B cell (primary cell): Measurements from ENCODE around the gene FYCO1. TPM values are rescaled to one million over a fixed set of nuclear protein-coding genes. Genes with fewer than 3 reads are reported as not detected.

Experiments used
- ATAC-seq: fragments of 200-7000 bp; cut with Tn5 transposase; one replicate; pipeline ENCODE4 v1.10.0; 2021; ENCODE audit warnings: low read depth, mild to moderate bottlenecking, moderate number of reproducible peaks, moderate library complexity
- CTCF ChIA-PET: fragments of 350-600 bp; sonication (Branson Sonifier 250); formaldehyde crosslinking; loops from one replicate; lab custom pipeline; 2021; ENCODE audit warnings: antibody characterized with exemption, inconsistent platforms; lab: Charles Lee
- POLR2A ChIA-PET: fragments of 350-600 bp; sonication (Branson Sonifier 250); formaldehyde crosslinking; loops from one replicate; lab custom pipeline; 2021; ENCODE audit warnings: antibody characterized with exemption; lab: Charles Lee
- DNase-seq: peaks from one replicate; pipeline ENCODE4 v3.0.0; 2013
- H2AFZ ChIP-seq: 2 replicates; pipeline ENCODE4 v1.6.1; 2012; ENCODE audit warnings: mild to moderate bottlenecking, low read depth, low read length; ENCODE audit not compliant: insufficient read depth, poor library complexity, severe bottlenecking
- H3K27ac ChIP-seq, 2 donors: 1 replicate in 1 of 2; 2 replicates in 1 of 2; pipeline ENCODE4 v1.5.1; 2012 to 2013; ENCODE audit warnings: low read length in 2 of 2, mild to moderate bottlenecking in 2 of 2, moderate library complexity in 1 of 2
- H3K27me3 ChIP-seq, 4 experiments: fragments of 200-600 bp in 1 of 4; sonication (generic) in 1 of 4; replicated peaks in 1 of 4; 1 replicate in 2 of 4; 2 replicates in 2 of 4; pipeline versions ENCODE4 v1.6.1 to v1.7.0; 2013 to 2016; ENCODE audit warnings: low read length in 3 of 4, mild to moderate bottlenecking in 2 of 4, mixed read lengths in 1 of 4, moderate library complexity in 1 of 4; ENCODE audit not compliant: insufficient read depth in 4 of 4, control insufficient read depth in 3 of 4; ENCODE audit errors: control extremely low read depth in 1 of 4
- H3K36me3 ChIP-seq, 2 experiments: replicated peaks in 1 of 2; 1 replicate in 1 of 2; 2 replicates in 1 of 2; pipeline versions ENCODE4 v1.6.1 to v1.7.1; 2013; ENCODE audit warnings: low read length in 1 of 2; ENCODE audit not compliant: insufficient read depth in 2 of 2, control insufficient read depth in 1 of 2; ENCODE audit errors: control extremely low read depth in 1 of 2, extremely low read depth in 1 of 2
- H3K4me1 ChIP-seq, 2 donors: fragments of 200-600 bp in 1 of 2; sonication (generic) in 1 of 2; 1 replicate in 1 of 2; 2 replicates in 1 of 2; pipeline versions ENCODE4 v1.5.1 to v1.6.1; 2013 to 2017; ENCODE audit warnings: low read length in 2 of 2; ENCODE audit not compliant: control insufficient read depth in 2 of 2, insufficient read depth in 2 of 2
- H3K4me2 ChIP-seq: replicated peaks from 2 replicates; pipeline ENCODE3; 2012; ENCODE audit warnings: mild to moderate bottlenecking, low read depth, low read length; ENCODE audit not compliant: poor library complexity, severe bottlenecking
- H3K4me3 ChIP-seq, 5 experiments: fragments of 200-600 bp in 1 of 5; sonication (generic) in 1 of 5; 1 replicate in 3 of 5; 2 replicates in 2 of 5; pipeline versions ENCODE4 v1.5.1 to v1.7.0; 2011 to 2016; ENCODE audit warnings: low read length in 4 of 5, mild to moderate bottlenecking in 4 of 5, low read depth in 2 of 5, control low read depth in 1 of 5, moderate library complexity in 1 of 5; ENCODE audit not compliant: insufficient read depth in 1 of 5; ENCODE audit errors: control extremely low read depth in 1 of 5, extremely low read depth in 1 of 5
- H3K79me2 ChIP-seq: fragments of 200-600 bp; sonication (generic); one replicate; pipeline ENCODE4 v1.6.0; 2016; ENCODE audit warnings: low read length; ENCODE audit not compliant: control insufficient read depth, insufficient read depth
- H3K9ac ChIP-seq: fragments of 200-600 bp; sonication (generic); 2 replicates; pipeline ENCODE4 v1.6.1; 2017; ENCODE audit warnings: mild to moderate bottlenecking, low read length, moderate library complexity
- H3K9me3 ChIP-seq, 3 donors: one replicate each; pipeline versions ENCODE4 v1.6.1 to v1.7.1; 2013; ENCODE audit warnings: low read length in 2 of 3; ENCODE audit not compliant: control insufficient read depth in 2 of 3, insufficient read depth in 1 of 3; ENCODE audit errors: control extremely low read depth in 1 of 3
- H4K20me1 ChIP-seq: 2 replicates; pipeline ENCODE4 v1.6.0; 2012; ENCODE audit warnings: mild to moderate bottlenecking, low read length; ENCODE audit not compliant: insufficient read depth, control insufficient read depth, poor library complexity, severe bottlenecking
- H3K27ac Mint-ChIP-seq: one replicate; pipeline ENCODE4 v1.8.0; 2021; ENCODE audit warnings: mixed read lengths
- H3K27me3 Mint-ChIP-seq: one replicate; pipeline ENCODE4 v1.8.0; 2021; ENCODE audit warnings: mixed read lengths
- H3K4me1 Mint-ChIP-seq: one replicate; pipeline ENCODE4 v1.8.0; 2021; ENCODE audit warnings: mixed read lengths
- H3K4me3 Mint-ChIP-seq: one replicate; pipeline ENCODE4 v1.8.0; 2021; ENCODE audit warnings: mixed read lengths
- H3K9me3 Mint-ChIP-seq: one replicate; pipeline ENCODE4 v1.8.0; 2022; ENCODE audit warnings: mixed read lengths; ENCODE audit not compliant: insufficient read depth
- EZH2 ChIP-seq: IDR thresholded peaks from 2 replicates; pipeline ENCODE4 v1.6.1; 2012; ENCODE audit warnings: borderline replicate concordance, low read depth, mild to moderate bottlenecking, moderate library complexity, low read length; ENCODE audit not compliant: insufficient read depth, poor library complexity, severe bottlenecking
- WGBS: methylation state at CpG from one replicate; pipeline ENCODE4 v1.1.5; 2013; ENCODE audit warnings: missing lambda C conversion rate; ENCODE audit not compliant: insufficient coverage; 5-methylcytosine and 5-hydroxymethylcytosine counted together
- intact Hi-C: fragments of 100-400 bp; cut with micrococcal nuclease; formaldehyde crosslinking; loops from one replicate; pipeline ENCODE4 v1.10.0; 2022
- polyA plus RNA-seq: library from polyadenylated mRNA; depleted of rRNA; stranded (reverse); fragments of >200 nt; gene quantifications from 2 replicates; pipeline ENCODE4 v1.2.3, GENCODE V29; 2012
- total RNA-seq, 2 donors: library from RNA; stranded (reverse); fragments of 120-200 nt in 1 of 2; gene quantifications; 1 replicate in 1 of 2; 2 replicates in 1 of 2; pipeline versions ENCODE4 v1.2.3 to v1.2.4, GENCODE V29; 2013 to 2022
- TF ChIP-seq, protein P1 (sequence below): fragments of 200-600 bp; IDR thresholded peaks from one replicate; pipeline ENCODE4 v1.8.0; 2022; ENCODE audit warnings: antibody characterized with exemption, mild to moderate bottlenecking

The FYCO1 gene
- total and polyA plus RNA-seq, 2 donors (not counting 1 experiment from before 2014, with no cell fraction given): 5.4 to 16.7 TPM

DNA sequence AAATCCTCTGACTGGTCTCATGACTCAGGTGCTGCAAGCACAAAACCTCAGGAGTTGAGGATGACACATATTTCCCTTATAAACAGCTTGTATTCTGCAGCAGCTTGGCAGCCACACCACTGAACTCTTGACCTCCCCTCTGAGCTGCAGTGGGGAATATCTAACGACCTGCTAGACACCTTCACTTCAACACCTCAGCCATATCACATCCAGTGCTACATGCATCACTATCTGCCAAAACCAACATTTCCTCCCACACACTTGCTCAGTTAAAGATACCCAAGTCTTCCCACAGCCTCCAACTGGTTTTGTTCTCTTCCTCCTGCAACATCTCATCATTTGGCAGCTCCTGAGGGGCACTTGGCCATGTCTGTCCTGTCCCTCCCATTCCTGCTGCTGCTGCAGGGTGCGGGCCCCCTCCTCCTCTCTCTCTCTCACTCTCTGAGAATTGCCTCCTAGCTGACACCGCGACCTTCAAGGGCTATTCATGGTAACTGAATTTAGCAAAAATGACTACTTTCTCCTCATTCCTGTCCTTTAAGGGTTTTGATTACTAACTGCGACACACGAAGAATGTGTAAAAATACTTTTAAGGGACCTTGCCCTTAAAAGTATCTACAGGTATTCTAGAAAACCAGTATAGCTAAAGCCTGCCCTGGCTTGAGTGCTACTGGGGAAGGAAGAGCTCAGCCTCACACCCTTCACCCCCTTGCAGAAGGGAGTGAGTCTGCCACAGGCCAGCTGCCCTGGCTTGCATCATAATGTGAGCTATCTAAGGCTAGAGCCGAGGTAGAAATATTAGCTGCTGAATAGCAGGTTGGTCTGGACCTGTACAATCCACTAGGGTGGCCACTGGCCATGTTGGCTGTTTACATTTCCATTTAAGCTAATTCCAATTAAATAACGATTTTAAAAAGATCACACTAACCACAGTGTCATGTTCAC lies 114.3 kb downstream of the FYCO1 start:
- ATAC-seq (no peak), DNase-seq (no peak)
- Histone ChIP-seq H3K4me2 (no peak overlapping the region), H3K9me3 (no peaks in the 10 kb centered on the region), H3K4me1 (peaks cover 0 to 1% of the 10 kb centered on the region in 2 donors), H3K36me3 (no peaks in the 10 kb centered on the region), H3K27ac (no peak overlapping the region), H4K20me1 (no peaks in the 10 kb centered on the region), H2AFZ (no peak overlapping the region), H3K4me3 (no peak overlapping the region), H3K79me2 (no peaks in the 10 kb centered on the region), H3K27me3 (no peaks in the 10 kb centered on the region), H3K9ac (no peak overlapping the region)
- H3K4me3 Mint-ChIP-seq: no peak overlapping the region
- WGBS: 47% methylated on average over 2 of the region's 8 CpGs
- intact Hi-C loops: no loop called here
- H3K27me3 Mint-ChIP-seq: peaks cover 10% of the 10 kb centered on the region
- no peak overlapping the region for H3K27ac Mint-ChIP-seq
- POLR2A ChIA-PET: no interaction called here
- CTCF ChIA-PET: interaction anchor here (1.0 kb wide), 1 partner anchor 9 kb away, joined by 4 read pairs; no protein-coding TSS in a partner anchor
- TF ChIP-seq EZH2: no peak
- TF ChIP-seq, protein P1, sequence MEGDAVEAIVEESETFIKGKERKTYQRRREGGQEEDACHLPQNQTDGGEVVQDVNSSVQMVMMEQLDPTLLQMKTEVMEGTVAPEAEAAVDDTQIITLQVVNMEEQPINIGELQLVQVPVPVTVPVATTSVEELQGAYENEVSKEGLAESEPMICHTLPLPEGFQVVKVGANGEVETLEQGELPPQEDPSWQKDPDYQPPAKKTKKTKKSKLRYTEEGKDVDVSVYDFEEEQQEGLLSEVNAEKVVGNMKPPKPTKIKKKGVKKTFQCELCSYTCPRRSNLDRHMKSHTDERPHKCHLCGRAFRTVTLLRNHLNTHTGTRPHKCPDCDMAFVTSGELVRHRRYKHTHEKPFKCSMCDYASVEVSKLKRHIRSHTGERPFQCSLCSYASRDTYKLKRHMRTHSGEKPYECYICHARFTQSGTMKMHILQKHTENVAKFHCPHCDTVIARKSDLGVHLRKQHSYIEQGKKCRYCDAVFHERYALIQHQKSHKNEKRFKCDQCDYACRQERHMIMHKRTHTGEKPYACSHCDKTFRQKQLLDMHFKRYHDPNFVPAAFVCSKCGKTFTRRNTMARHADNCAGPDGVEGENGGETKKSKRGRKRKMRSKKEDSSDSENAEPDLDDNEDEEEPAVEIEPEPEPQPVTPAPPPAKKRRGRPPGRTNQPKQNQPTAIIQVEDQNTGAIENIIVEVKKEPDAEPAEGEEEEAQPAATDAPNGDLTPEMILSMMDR: no peak
- peaks cover 3% of the 10 kb centered on the region for H3K4me1 Mint-ChIP-seq
- H3K9me3 Mint-ChIP-seq: no peaks in the 10 kb centered on the region

DNA sequence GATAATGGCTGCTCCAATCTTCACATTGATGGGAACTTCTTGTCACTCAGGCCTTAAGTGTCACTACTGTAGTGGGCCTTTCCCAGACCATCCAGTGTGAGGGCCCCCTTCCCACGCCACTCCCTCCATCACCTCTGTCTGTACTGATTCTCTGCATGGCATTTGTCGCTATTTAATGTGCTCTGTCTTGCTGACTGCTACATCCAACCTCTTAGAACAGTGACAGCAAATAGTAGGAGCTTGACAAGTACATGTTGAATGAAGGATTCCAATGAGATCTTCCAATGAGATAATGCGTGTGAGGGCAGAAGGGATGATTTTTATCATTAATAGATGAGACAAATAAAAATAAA lies 114.9 kb downstream of the FYCO1 start:
- H3K4me1 ChIP-seq: no peaks in the 10 kb centered on the region
- H3K27ac Mint-ChIP-seq: no peak overlapping the region
- ChIA-PET POLR2A (no interaction called here), CTCF (no interaction called here)
- no peaks in the 10 kb centered on the region for H3K79me2 ChIP-seq
- ATAC-seq (no peak), DNase-seq (no peak)
- no peak overlapping the region for H3K9ac ChIP-seq
- no peaks in the 10 kb centered on the region for H3K9me3 ChIP-seq
- peaks cover 10% of the 10 kb centered on the region for H3K27me3 Mint-ChIP-seq
- H4K20me1 ChIP-seq: no peaks in the 10 kb centered on the region
- H2AFZ ChIP-seq: no peak overlapping the region
- no peaks in the 10 kb centered on the region for H3K36me3 ChIP-seq
- 86% methylated on average over 1 of the region's 3 CpGs for WGBS
- H3K27me3 ChIP-seq: no peaks in the 10 kb centered on the region
- no peak overlapping the region for H3K4me2 ChIP-seq
- no peaks in the 10 kb centered on the region for H3K4me1 Mint-ChIP-seq
- intact Hi-C loops: no loop called here
- no peak overlapping the region for H3K4me3 Mint-ChIP-seq
- H3K9me3 Mint-ChIP-seq: no peaks in the 10 kb centered on the region
- H3K4me3 ChIP-seq: no peak overlapping the region
- TF ChIP-seq EZH2: no peak
- TF ChIP-seq, protein P1: no peak
- no peak overlapping the region for H3K27ac ChIP-seq
